ENCODE measurements around the gene EEF2K.
"Not testable (repeated sequence)": the region's sequence is repeated elsewhere in the genome, so short reads cannot be mapped to it uniquely, and the experiment has no call there.

The EEF2K gene

DNA sequence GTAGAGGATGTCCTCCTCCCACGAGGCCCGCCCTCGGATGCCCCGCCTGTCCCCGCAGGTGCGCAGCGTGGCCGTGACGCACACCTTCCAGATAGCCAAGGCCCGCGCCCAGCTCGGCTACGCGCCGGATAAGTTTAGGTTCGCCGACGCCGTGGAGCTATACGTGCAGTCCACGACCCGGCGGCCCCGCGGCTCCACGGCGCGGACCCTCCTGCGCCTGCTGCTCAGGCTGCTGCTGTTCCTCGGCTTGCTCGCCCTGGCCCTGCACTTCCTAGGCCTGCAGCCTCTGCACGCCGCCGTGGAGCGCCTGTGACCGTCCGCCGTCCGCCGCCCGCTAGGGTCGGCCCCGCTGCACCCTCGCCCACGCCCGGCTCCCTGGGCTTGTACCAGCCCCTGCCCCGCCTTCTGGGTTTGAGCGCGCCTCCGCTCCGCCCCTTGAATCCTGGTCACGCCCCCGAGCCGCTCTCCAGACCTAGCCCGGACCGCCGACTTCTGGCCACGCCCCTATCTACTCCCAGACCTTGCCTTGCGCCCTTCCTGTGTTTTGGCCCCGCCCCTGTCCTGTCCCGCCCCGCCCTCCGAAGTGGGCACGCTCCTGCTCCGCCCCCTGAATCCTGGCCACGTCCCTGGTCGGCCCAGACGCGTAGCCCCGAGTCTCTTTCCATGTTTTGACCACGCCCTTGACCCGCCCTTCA, 15.8 kb upstream of the EEF2K start:
- peak in 1 of 2 experiments; percentile 100 for DNase-seq

GRCh38 chr16:22190776-22191531, 15.1 kb upstream of the EEF2K start:
- DNase-seq = peak; percentile 91 to 99

DNA sequence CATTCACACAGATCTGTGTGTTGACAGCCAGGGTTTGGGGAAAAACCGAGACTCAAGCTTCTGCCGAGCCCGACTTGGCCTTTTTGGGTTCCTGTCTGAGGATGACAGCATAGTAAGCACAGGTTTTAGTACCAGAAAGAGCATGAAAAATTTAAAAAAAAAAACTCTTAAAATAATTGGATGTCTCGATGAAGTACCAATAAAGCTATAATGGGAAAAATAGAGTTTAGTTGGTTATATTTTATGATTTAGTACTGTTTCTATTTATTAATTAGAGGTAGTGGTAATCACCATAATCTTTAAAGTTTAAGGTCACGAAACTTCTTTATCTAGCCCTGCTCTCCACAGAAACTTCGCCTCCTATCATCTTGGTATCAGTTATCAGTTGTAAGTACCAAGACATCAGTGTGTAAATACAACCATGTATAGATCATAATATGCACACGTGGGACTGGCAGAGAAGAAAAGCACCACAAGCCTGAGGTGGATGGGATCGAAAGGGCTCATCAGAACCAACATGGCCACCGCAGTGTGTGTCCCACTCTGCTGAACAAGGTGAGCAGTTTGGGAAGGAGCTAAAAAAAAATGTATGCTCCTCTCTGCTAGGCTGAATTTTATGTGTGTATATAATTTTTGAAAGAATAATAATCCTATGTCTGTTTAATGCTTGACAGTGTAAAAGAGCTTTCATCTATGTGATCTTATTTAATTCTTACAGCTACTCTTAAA, 14.4 kb upstream of the EEF2K start:
- no peak for DNase-seq

- no peak for DNase-seq
These were observed 13.6 kb upstream of the EEF2K start for GRCh38 chr16:22192261-22193062.

GRCh38 chr16:22193063-22193411, 13.0 kb upstream of the EEF2K start:
- no peak for DNase-seq

- DNase-seq = no peak
These were observed 11.2 kb upstream of the EEF2K start for GRCh38 chr16:22194707-22195444.

DNA sequence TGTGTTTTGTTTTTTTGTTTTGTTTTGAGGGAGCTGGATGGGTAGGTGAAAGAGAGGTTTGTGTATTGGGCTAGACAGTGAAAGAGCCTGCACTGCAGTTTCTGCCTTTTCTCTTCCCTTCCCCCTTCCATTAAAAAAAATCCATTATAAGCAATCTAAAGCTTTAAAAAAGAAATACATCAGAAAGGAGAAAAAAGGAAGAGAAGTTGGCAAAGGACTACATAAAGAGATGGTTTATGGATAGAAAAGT, 10.7 kb upstream of the EEF2K start:
- no peak for DNase-seq

GRCh38 chr16:22195695-22196558, 10.2 kb upstream of the EEF2K start:
- peak; percentile 79 to 90 for DNase-seq

GRCh38 chr16:22196559-22197168, 9.4 kb upstream of the EEF2K start:
- not testable (repeated sequence) for DNase-seq

- DNase-seq = no peak
These were observed 7.4 kb upstream of the EEF2K start for GRCh38 chr16:22198547-22199293.

GRCh38 chr16:22202261-22202637, 3.8 kb upstream of the EEF2K start:
- no peak for DNase-seq

GRCh38 chr16:22203091-22203490, 3.0 kb upstream of the EEF2K start:
- no peak for DNase-seq

DNA sequence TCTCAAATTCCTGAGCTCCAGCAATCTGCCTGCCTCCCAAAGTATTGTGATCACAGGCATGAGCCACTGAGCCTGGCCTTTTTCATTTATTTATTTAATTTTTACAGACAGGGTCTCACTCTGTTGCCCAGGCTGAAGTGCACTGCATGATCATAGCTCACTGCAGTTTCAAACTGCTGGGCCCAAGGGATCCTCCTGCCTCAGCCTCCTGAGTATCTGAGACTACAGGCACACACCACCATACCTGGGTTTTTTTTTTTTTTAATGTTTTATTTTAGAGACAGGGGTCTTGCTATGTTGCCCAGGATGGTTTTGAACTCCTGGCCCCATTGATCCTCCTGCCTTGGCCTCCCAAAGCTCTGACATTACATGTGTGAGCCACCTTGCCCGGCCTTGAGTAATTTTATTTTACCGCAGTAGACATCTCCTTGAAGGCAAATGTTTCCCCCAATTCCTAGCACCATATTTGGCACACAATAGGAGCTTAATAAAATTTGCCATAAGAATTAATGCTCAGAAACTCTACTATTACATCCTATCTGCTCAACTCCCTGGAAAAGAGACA, 1.9 kb upstream of the EEF2K start:
- DNase-seq = no peak

GRCh38 chr16:22205577-22206012, 483 bp upstream of the EEF2K start:
- DNase-seq = no peak

DNA sequence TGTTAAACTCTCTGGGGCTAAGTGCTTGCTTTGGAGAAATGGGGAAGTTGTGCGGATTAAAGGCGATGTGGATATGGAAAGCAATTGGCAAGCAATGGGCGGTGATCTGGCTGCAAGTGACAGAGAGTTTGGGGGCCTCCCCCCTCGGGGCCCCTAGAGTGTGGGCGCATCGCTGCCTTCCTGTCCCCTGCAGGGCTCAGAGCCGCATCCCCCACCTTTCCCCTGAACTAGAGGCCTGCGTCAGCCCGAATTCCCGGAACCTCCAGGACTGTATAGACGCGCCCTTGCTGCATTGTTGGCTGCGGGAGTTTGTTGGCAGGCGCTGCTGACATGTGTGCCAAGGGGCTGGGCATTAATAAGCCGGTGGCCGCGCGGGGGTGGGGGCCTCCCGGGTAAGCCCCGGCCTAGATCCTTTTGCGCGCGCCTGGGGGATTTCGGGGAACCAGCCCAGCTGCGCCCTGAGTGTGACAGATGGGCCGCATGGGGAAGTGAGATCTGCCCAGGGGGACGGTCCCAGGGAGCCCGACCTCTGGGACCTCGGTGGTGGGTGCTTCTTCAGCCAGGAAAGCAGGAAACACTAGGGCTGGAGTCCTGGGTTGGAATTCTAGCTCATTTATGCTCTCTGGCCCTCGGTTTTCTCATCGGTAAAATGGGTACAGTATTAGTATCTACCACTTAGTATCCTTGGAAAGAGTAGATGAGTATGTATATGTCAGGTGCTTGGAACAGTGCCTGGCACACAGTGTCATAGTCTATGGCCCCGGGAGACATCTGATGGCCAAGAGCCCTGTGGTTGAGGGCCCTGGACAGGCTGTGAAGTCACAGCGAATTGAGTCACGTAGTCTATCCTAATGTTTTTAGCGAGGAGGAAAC, 1.0 kb downstream of the EEF2K start:
- no peak for DNase-seq

GRCh38 chr16:22207715-22208360, 1.8 kb downstream of the EEF2K start:
- DNase-seq = no peak

DNA sequence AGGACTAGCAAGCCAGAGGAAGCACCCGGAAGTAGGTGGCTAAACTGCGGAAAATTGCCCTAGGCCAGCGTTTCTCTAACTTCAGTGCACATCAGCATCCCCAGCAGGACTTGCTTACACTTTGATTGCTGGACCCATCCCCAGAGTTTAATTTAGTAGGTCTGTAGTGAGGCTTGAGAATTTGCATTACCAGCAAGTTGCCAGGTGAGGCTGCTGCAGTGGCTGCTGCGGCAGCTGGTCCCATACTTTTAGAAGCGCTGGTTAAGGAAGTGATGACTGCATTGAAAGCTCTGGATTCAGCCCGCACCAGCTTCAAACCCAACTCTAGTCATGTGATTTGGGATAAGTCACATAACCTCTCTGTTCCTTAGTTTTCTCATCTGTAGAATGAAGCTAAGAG, 4.2 kb downstream of the EEF2K start:
- DNase-seq = no peak

DNA sequence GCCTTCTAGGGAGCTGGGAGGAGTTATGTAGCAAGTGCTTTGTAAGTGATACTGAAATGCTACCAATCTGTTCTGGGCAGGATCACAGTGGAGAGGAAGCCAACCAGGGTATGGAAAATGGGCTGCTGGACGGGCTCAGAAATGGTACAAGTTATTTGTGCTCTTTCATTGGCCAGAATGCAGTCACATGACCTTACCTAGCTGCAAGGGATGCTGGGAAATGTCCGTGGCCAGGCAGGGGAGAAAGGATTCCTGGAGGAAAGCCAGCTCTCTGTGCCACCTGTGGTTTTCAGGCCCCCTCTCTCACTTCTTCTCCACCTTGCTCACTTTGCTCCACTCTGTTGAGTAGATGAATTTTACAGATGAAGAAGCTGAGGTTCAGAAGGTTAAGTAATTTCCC, 4.8 kb downstream of the EEF2K start:
- no peak for DNase-seq

DNA sequence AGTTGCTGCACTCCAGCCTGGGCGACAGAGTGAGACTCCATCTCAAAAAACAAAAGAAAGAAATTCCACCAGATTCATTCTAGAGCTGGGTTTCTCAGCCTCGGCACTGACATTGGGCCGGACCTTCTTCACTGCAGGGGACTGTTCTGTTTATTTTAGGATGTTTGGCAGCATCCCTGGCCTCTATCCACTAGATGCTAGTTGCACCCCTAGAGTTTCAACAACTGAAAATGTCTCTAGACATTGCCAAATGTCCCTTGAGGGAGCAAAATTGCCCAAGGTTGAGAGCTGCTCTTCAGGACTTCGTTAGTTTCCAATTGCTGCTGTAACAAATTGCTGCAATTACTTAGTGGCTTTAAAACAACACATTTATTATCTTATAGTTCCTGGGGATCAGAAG, 7.2 kb downstream of the EEF2K start:
- no peak for DNase-seq
